Sigmoid colon (tissue), 7 donors: ENCODE results near the gene NUPR1. TPM values are rescaled to one million over a fixed set of nuclear protein-coding genes. Genes with fewer than 3 reads are reported as not detected.

Experiments used
- DNase-seq: peaks from one replicate; pipeline ENCODE4 v3.0.0-alpha.2; 2019
- H3K27ac ChIP-seq, 4 donors: fragments of 200-600 bp; sonication (generic); one replicate each; pipeline ENCODE4 v1.5.1; 2016 to 2019; ENCODE audit warnings: mild to moderate bottlenecking in 1 of 4
- H3K27me3 ChIP-seq, 3 donors: fragments of 200-600 bp; sonication (generic); one replicate each; pipeline ENCODE4 v1.5.1; 2019; ENCODE audit warnings: mild to moderate bottlenecking in 1 of 3
- H3K36me3 ChIP-seq, 4 donors: fragments of 200-600 bp; sonication (generic); one replicate each; pipeline ENCODE4 v1.5.1; 2016 to 2019
- H3K4me1 ChIP-seq, 4 donors: fragments of 200-600 bp; sonication (generic); one replicate each; pipeline ENCODE4 v1.5.1; 2017 to 2019
- H3K4me3 ChIP-seq, 4 donors: fragments of 200-600 bp; sonication (generic); one replicate each; pipeline ENCODE4 v1.5.1; 2017 to 2019; ENCODE audit warnings: mild to moderate bottlenecking in 2 of 4, moderate library complexity in 1 of 4
- H3K9me3 ChIP-seq, 4 donors: fragments of 200-600 bp in 3 of 4; sonication (generic) in 3 of 4; one replicate each; pipeline versions ENCODE4 v1.5.1 to v1.6.1; 2013 to 2019
- EP300 ChIP-seq, 4 donors: sonication (generic); formaldehyde crosslinking; IDR thresholded peaks; one replicate each; pipeline ENCODE4 v1.6.1; 2017; ENCODE audit warnings: antibody characterized with exemption in 4 of 4
- POLR2A ChIP-seq, 2 donors: fragments of 450-650 bp; IDR thresholded peaks; one replicate each; pipeline ENCODE4 v1.6.1; 2016; ENCODE audit warnings: antibody characterized with exemption in 2 of 2, mild to moderate bottlenecking in 2 of 2, moderate library complexity in 2 of 2
- POLR2AphosphoS5 ChIP-seq, 4 donors: sonication (generic); formaldehyde crosslinking; IDR thresholded peaks; one replicate each; pipeline ENCODE4 v1.6.1; 2017; ENCODE audit warnings: antibody characterized with exemption in 4 of 4
- WGBS, 2 donors: extraction: QIAGEN DNeasy Blood & Tissue Kit; methylation state at CpG; one replicate each; pipeline ENCODE4 v1.1.7; 2013; 5-methylcytosine and 5-hydroxymethylcytosine counted together
- intact Hi-C: fragments of 100-400 bp; cut with DNase I; formaldehyde crosslinking; loops from one replicate; pipeline ENCODE4 v1.15.1; 2023
- polyA plus RNA-seq, 3 donors: library from polyadenylated mRNA; stranded (reverse); fragments of 200-250 nt; gene quantifications; one replicate each; pipeline ENCODE4 v1.2.3, GENCODE V29; 2013
- total RNA-seq, 4 donors: library from RNA; depleted of rRNA; stranded (reverse); fragments of >200 nt; gene quantifications; one replicate each; pipeline ENCODE4 v1.1.0, GENCODE V29; 2016
- TF ChIP-seq, protein P1 (sequence below), 4 experiments: fragments of 450-650 bp in 3 of 4; fragments of 200-600 bp in 1 of 4; IDR thresholded peaks; one replicate each; pipeline ENCODE4 v1.5.1; 2016 to 2019; ENCODE audit warnings: antibody characterized with exemption in 4 of 4, mild to moderate bottlenecking in 3 of 4, moderate library complexity in 2 of 4
- donor health status: healthy with polysubstance abuse.
- donor health status: Bipolar disorder and iron deficiency.
- donor health status: healthy.

Gene NUPR1
- total and polyA plus RNA-seq, 7 donors: 48.6 to 318 (median 70.8) TPM

DNA sequence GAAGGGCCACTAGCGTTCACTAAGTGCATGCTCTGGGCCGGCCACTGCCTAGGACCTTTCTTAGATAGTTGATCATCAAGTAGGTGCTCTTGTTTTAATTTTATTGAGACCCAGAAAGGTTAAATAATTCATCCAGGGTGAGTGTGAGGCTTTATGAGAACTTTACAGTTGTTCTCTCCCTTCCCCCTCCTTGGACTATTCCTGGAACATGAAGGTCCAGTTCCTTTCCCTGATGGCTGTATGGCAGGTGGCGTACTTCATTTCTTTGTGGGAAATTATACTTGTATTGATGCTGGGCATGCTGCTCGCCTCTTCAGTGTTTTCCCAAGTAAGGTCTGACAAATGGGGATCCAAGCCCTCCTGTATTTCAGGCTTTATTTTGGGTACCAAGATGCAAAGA, 23.4 kb upstream of the NUPR1 start:
- TF ChIP-seq POLR2A (IDR thresholded peaks at IDR 0.05) (no peak), POLR2AphosphoS5 (IDR thresholded peaks at IDR 0.05) (no peak), EP300 (IDR thresholded peaks at IDR 0.05) (no peak)
- TF ChIP-seq, protein P1, sequence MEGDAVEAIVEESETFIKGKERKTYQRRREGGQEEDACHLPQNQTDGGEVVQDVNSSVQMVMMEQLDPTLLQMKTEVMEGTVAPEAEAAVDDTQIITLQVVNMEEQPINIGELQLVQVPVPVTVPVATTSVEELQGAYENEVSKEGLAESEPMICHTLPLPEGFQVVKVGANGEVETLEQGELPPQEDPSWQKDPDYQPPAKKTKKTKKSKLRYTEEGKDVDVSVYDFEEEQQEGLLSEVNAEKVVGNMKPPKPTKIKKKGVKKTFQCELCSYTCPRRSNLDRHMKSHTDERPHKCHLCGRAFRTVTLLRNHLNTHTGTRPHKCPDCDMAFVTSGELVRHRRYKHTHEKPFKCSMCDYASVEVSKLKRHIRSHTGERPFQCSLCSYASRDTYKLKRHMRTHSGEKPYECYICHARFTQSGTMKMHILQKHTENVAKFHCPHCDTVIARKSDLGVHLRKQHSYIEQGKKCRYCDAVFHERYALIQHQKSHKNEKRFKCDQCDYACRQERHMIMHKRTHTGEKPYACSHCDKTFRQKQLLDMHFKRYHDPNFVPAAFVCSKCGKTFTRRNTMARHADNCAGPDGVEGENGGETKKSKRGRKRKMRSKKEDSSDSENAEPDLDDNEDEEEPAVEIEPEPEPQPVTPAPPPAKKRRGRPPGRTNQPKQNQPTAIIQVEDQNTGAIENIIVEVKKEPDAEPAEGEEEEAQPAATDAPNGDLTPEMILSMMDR (IDR thresholded peaks at IDR 0.05): no peak
- H3K27ac ChIP-seq: no peak overlapping the region
- peaks cover 0 to 10% (median 0%) of the 10 kb centered on the region in 4 donors for H3K4me1 ChIP-seq
- WGBS, 2 donors: 96 to 97% methylated on average over 4 of the region's 4 CpGs
- intact Hi-C loops: no loop called here
- DNase-seq: no peak
- H3K27me3 ChIP-seq: no peaks in the 10 kb centered on the region
- no peak overlapping the region for H3K4me3 ChIP-seq
- H3K36me3 ChIP-seq: peaks cover 0 to 32% (median 5%) of the 10 kb centered on the region in 4 donors
- peaks cover 0 to 2% (median 0%) of the 10 kb centered on the region in 4 donors for H3K9me3 ChIP-seq

DNA sequence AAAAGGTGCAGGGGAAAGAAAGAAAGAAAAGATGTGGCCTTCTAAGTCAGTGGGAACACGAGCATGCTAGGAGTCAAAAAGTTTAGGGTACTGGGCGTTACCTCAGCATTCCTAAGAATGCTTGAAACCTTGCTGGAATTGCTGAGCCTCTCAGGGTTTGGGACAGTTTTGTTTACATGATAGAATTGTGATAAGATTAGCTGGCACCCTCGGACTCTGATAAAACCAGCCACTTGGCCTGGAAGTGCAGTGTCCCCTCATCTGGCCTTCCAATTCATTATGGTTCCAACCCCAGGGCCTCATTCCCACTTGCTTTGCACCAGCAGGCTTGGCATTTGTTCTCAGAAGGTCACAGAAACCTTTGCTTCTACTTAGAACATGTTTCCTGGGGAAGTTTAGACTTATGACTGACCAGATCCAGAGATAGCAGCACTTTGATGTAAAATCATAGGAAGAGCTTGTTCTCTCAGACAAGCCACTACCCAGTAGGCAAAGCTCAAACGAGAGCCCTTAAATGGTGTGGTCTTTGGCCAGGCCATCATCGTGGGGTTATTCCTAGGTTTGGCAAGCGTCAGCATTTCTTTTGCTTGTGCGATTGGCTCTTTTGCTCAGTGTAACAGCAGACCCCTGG, 22.9 kb upstream of the NUPR1 start:
- H3K27ac ChIP-seq: no peak overlapping the region
- intact Hi-C loops: no loop called here
- peaks cover 0 to 10% (median 0%) of the 10 kb centered on the region in 4 donors for H3K4me1 ChIP-seq
- no peak overlapping the region for H3K4me3 ChIP-seq
- DNase-seq: no peak
- no peaks in the 10 kb centered on the region for H3K9me3 ChIP-seq
- H3K36me3 ChIP-seq: peaks cover 0 to 37% (median 6%) of the 10 kb centered on the region in 4 donors
- WGBS, 2 donors: 76 to 78% methylated on average over 7 of the region's 7 CpGs
- TF ChIP-seq, protein P1 (IDR thresholded peaks at IDR 0.05): no peak
- no peak for TF ChIP-seq POLR2A (IDR thresholded peaks at IDR 0.05)
- no peak for TF ChIP-seq POLR2AphosphoS5 (IDR thresholded peaks at IDR 0.05)
- no peak for TF ChIP-seq EP300 (IDR thresholded peaks at IDR 0.05)
- no peaks in the 10 kb centered on the region for H3K27me3 ChIP-seq

DNA sequence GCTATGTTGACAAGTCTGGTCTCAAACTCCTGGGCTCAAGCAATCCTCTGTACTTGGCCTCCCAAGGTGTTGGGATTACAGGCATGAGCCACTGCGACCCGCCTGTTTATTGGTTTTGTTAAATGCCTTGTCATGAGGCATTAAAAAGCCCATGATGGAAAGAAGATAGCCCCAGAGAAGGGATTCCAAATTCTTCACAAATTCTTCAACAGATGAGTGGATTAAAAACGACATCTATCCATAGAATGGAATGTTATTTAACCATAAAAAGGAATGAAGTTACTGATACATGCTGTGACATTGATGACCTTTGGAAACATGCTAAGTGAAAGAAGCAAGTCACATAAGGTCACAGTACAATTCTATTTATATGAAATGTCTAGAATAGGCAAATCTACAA, 19.7 kb upstream of the NUPR1 start:
- Histone ChIP-seq H3K4me3 (no peak overlapping the region), H3K27me3 (no peaks in the 10 kb centered on the region), H3K9me3 (no peaks in the 10 kb centered on the region), H3K4me1 (peaks cover 0 to 24% (median 21%) of the 10 kb centered on the region in 4 donors), H3K36me3 (peaks cover 0 to 34% (median 6%) of the 10 kb centered on the region in 4 donors), H3K27ac (no peak overlapping the region)
- TF ChIP-seq EP300 (IDR thresholded peaks at IDR 0.05) (no peak), POLR2A (IDR thresholded peaks at IDR 0.05) (no peak), POLR2AphosphoS5 (IDR thresholded peaks at IDR 0.05) (no peak)
- TF ChIP-seq, protein P1 (IDR thresholded peaks at IDR 0.05): no peak
- DNase-seq: no peak
- intact Hi-C loops: no loop called here
- WGBS, 2 donors: 79 to 93% methylated on average over 3 of the region's 3 CpGs

DNA sequence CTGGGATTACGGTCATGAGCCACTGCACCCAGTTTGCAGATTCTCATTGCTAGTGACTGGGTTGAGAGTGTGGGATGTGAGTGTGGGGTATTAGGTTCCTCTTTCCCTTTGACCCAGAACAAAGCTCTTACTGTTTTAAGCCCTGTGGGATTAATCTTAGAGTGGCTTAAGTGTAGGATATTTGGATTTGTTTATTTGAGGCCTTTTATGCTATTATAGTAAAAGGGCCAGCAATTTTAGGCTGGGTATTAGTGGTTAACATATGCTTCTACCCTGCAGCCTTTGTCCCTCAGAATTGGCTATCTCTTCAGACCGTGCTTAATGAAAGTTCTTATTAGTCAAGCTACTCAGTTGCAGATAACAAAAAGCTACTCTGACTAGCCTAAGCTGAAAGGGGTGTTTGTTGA, 18.1 kb upstream of the NUPR1 start:
- DNase-seq: no peak
- Histone ChIP-seq H3K9me3 (no peaks in the 10 kb centered on the region), H3K36me3 (peaks cover 0 to 34% (median 6%) of the 10 kb centered on the region in 4 donors), H3K27me3 (no peaks in the 10 kb centered on the region), H3K27ac (no peak overlapping the region), H3K4me1 (peaks cover 0 to 25% (median 24%) of the 10 kb centered on the region in 4 donors), H3K4me3 (no peak overlapping the region)
- WGBS, 2 donors: 89 to 92% methylated on average over 2 of the region's 2 CpGs
- no peak for TF ChIP-seq POLR2AphosphoS5 (IDR thresholded peaks at IDR 0.05)
- intact Hi-C loops: no loop called here

DNA sequence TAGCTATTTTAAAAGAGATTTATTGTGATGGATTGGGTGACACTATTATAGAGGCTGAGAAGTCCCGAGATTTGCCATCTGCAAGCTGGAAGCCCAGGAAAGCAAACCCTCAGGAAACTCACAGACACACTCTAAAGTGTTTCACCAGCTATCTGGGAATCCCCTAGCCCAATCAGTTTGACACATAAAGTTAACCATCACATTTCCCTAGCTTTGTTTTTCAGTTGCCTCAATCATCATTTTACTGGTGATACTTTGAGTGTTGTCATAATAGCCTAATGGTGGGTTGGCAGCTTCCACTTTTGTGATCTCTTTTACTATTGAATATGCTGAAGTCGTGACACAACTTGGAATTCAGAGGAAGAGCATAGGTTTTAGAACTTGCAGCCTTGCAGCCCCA, 16.8 kb upstream of the NUPR1 start:
- Histone ChIP-seq H3K27me3 (no peaks in the 10 kb centered on the region), H3K9me3 (no peaks in the 10 kb centered on the region), H3K27ac (no peak overlapping the region), H3K36me3 (peaks cover 0 to 34% (median 6%) of the 10 kb centered on the region in 4 donors), H3K4me1 (peaks cover 0 to 25% (median 22%) of the 10 kb centered on the region in 4 donors), H3K4me3 (no peak overlapping the region)
- TF ChIP-seq, protein P1 (IDR thresholded peaks at IDR 0.05): no peak
- TF ChIP-seq POLR2A (IDR thresholded peaks at IDR 0.05) (no peak), EP300 (IDR thresholded peaks at IDR 0.05) (no peak), POLR2AphosphoS5 (IDR thresholded peaks at IDR 0.05) (no peak)
- 75 to 82% methylated on average over 2 of the region's 2 CpGs for WGBS, 2 donors
- no peak for DNase-seq
- intact Hi-C loops: no loop called here
